Eye (tissue), 1 donor: ENCODE results near the gene MAFG.

Experiments used
- DNase-seq: peaks from one replicate; pipeline ENCODE4 v3.0.0-alpha.2; 2015

MAFG gene

DNA sequence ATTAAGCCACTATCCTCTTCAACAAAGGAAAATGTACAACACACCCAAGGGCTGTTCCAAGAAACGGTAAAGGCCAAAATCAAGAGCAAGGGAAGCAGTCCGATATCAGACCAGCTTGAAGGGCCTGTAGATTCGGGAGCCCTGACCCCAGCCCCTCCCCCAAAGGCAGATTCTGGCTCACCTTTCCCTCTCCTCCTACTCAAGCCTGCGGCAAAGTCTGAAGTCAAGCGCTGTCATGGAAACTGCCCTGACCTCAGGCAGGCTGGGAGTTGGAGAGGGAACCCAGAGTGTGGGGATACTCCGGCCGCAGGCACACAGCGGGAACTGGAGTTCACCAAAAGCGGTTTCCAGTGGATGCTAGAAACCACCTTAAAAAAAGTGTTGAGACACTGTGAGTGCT, 37.9 kb downstream of the MAFG start:
- no peak for DNase-seq

GRCh38 chr17:81888988-81889595, 38.4 kb downstream of the MAFG start:
- no peak for DNase-seq

DNA sequence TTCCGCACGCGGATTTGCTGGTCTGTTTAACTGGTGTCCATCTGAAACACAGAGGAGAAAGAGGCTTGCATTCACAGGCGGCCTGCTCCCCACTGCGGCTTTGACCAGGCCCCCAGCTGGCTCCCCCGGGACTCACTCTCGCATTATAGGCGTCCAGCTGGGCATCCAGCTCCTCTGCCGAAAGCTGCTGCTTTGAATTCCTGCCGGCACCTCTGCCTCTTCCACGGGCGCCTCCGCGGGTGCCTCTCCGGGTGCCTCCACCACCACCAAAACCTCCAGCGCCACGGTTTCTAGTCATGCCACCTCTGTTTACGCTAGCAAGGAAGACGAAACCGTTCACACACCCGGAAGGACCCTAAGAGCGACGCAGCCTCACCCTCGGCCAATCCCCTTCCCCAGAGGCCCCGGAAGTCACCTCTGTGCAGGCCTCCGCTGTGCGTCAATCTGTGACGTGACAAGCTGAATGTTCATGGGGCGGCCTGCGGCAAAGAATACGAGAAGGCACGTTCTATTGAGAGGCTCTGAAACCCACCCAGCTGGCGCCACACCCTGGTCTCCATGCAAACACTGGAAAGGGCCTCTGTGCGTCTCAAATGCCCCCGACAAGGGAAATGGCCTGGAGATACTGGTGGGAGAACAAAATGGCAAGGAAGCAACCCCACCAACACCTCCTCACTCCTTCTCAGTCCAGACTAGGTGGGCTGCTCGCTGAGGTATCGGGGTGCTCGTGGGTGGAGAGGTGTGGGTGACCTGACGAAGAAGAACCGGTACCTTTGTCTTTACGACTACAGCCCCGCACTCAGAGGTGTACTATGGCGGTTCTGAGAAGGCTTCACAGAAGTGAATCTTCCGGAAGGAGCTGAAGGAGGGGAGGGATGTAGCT, 39.2 kb downstream of the MAFG start:
- DNase-seq, result no peak

DNA sequence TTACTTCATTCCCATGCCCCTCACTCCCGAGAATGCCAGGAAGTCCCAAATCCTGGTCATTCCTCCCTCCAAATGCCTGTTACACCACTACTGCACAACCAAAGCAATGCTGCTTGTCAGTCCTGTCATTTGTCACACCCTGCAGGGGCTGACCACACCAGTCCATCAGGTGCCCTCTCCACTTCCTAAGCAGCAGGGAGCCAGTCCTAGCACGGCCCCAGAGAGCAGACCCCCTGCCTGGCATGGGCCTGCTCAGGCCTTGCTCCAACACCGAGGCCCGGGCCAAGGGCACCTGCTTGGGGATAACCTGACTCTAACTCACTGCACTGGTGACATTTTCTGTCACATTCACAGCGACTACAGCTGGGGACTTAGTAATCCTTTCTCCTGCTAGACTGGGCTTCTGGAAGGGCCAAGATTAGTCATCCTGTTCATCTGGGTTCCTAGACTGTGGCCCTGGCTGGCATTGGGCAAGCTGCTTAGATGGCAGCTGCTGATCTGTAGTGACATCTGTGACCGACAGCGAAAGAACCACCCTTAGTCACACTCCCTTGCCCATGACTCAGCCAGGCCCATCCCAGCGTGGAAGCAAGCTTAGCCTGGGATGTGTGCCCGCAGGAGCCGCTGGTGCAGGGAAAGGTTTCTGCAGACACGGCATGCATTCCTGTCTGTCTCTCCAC, 41.5 kb downstream of the MAFG start:
- no peak for DNase-seq

- DNase-seq, result no peak
Observed at GRCh38 chr17:81885454-81885853, 42.1 kb downstream of the MAFG start.

- no peak for DNase-seq
Observed at GRCh38 chr17:81884968-81885367, 42.6 kb downstream of the MAFG start.

GRCh38 chr17:81884520-81884919, 43.0 kb downstream of the MAFG start:
- DNase-seq, result no peak

- DNase-seq, result no peak
Observed at GRCh38 chr17:81879121-81879520, 48.4 kb downstream of the MAFG start.

DNA sequence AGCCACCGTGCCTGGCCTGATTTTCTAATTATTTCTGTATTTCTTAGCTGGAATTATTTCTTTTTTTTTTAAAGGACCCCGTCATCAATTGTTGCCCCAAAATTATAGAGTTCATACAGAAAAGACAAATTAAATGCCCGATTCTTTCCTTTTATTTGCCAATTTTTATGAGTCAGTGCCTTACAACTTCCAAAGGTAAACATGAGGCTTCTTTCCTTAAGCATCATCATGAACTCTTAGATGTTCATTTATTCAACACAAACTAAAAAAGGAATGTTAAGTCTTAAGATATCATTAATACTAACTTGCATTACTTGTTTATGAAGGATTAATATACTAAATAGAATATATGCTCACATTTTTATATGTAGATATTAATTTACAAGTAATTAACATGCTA, 49.2 kb downstream of the MAFG start:
- DNase-seq, result no peak

- no peak for DNase-seq
Observed at GRCh38 chr17:81877569-81877968, 50.0 kb downstream of the MAFG start.

DNA sequence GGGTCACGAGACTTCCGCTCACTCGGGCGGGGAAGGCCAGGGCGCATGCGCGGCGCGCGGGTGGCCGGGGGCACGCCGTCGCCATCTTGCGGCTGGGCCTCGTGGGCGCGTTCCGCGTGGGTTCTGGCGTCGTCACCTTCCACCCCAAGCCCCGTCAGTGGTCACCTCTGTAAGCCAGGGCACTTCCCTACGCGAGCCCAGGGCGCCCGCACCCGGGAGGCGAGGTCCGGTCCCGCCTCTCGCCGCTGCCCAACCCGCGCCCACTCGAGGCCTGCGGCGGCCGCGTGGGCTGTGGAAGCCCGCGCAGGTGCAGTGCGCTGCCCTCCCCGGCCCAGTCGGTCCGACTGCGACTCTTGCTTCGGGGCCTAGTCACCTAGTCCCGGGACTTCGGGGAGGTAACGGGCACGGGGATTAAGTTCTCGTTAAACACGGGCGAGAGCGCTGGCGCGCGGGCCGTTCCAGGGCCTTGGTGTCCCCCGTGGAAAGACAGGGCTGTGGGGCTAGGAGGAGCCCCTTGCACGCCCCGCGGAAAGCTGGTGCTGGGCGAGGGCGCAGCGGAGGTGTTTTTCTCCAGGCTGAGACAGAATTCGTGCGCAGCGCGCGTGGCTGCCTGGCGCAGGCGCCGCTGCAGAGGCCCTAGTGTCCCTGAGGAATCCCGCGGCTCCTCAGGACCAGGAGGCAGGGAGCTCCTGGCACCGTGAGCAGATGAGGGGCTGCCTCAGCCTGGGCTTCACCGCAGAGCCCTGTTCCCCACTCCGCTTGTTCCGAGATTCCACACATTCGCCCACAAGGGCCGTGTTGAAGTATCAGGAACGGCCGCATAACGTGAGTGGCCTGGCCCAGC, 55.9 kb downstream of the MAFG start:
- DNase-seq, result peak; percentile 96

DNA sequence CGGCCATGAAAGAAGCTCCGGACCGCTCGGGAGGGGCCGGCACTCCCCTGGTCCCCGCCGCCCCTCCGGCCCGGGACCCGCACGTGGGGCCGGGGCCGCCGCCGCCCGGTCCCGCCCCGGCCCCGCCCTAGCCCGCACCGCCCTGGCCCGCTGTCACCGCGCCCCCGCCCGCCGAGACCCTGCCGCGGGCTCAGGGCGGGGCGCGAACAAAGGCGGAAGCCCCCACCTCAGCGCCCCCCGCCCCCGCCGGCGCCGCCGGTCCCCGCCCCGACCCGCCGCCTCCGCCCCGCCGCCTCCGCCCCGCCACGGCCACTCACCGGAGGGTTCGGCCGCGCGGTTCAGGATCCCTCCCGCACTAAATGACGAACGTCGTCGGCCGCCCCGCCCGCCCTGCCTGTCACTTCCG, 56.6 kb downstream of the MAFG start, which contains the start of gene ARHGDIA:
Gene ARHGDIA, minus strand, starts transcription at position 357 of the 406 bp plus-strand sequence. CDS start 1,407 bp downstream, outside the sequence.
- no peak for DNase-seq

DNA sequence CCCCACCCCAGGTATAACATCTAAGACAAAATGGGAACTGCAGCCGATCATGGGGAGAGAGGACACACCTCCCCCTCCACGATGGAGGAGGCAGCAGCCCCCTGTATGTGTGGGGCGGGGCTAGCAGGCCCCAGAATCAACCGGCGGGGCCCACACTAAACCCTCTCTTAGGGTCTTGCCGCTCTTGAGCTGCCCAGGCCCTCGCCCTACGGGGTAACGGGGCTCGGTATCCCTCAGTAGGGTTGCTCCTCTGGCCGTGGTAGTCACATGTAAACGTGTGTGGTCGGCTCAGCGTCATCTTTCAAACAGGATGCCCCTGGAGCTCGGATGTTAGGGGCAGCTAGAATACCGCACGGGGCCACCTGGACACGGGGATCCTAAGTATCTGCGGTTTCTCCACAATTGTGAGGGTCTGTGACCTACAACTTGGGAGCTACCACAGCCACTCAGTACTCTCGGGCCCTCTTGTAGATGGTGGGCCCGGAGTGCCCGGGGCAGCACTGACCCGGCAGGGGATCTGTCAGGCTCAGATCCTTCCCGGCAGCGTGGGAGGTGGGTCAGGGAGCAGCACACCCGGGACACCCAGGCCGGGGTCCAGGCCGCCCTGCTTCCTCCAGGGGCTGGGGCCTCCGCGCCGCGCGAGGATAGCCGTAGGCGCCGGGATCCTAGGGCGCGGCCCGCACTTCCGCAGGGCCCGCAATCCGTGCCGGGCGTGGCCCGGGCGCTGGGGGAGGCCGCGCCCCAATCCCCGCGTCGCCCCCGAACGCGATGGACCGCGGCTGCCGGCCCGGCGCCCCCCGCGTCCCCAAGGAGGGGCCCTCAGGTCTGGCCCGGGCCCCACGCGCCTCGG, 57.2 kb downstream of the MAFG start:
- peak; percentile 63 for DNase-seq

DNA sequence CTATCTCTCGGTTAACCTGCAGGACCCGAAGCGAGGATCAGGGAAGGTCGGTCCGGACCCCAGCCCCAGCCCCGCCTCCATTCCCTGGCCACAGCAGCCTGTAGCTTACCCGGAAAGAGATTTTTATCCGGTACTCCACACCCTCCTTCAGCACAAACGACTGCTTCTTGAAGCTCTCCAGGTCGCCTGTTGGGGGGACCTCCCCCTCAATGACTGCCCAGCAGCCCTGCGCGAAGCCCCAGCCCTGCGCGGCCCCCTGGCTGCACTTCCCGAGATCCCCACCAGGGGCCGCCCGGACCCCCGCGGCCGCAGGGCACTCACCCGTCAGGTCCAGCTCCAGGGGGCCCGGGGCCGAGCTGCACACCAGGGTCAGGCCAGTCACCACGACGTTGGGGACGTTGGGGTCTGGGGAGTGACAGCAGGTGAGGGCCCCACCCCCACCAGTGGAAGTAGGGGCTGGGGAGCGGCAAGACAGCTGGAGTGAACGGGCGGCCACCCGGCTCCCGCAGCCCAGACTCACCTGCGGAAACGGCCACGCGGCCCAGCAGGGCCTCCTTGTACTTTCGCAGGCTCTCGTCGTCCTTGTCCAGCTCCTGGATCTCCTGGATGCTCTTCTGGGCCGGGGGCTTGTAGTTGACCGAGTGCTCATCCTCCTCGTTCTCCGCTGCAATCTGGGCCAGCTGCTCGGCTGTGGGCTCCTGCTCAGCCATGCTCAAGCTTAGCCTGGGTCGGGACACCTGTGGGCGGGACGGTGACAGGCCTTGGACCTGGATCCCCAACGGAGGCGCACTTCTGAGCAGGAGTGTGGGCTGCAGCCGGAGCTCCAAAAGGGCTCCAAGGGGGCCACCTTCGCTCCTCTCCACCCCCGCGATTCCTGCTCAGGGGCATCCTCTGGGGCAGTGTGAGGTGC, 58.1 kb downstream of the MAFG start:
- peak; percentile 79 for DNase-seq

GRCh38 chr17:81868674-81869220, 58.8 kb downstream of the MAFG start:
- DNase-seq, result no peak
